Kasumi-1 (cell line): ENCODE results near the gene AUTS2.

Experiments used
- DNase-seq, 2 experiments: peaks; one replicate each; lab custom pipeline; 2025; lab: John Stamatoyannopoulos, UW

AUTS2 gene

GRCh38 chr7:70035519-70035918 is 437.2 kb downstream of the AUTS2 start:
- DNase-seq, result no peak

- DNase-seq, result no peak
These were observed 437.7 kb downstream of the AUTS2 start for GRCh38 chr7:70035955-70036354.

DNA sequence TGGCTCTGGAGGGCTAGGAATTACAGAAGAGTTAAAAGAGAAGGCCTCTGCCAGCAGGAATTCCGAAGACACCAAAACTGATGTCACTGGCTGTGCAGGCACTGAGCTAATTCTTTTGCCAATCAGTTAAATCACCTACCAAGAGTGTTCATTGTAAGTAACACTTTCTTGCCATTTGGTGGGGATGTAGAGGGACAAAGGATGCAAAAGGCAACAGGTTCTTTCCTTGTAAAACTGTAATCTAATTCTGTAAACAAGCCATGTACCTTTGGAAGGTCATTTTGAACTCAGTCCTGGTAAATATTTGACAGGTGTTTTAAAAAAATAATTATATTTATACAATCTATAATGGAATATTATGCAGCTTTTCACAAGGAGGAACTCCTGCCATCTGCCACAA is 438.4 kb downstream of the AUTS2 start:
- no peak for DNase-seq

GRCh38 chr7:70037171-70037933 is 439.1 kb downstream of the AUTS2 start:
- DNase-seq, result no peak

DNA sequence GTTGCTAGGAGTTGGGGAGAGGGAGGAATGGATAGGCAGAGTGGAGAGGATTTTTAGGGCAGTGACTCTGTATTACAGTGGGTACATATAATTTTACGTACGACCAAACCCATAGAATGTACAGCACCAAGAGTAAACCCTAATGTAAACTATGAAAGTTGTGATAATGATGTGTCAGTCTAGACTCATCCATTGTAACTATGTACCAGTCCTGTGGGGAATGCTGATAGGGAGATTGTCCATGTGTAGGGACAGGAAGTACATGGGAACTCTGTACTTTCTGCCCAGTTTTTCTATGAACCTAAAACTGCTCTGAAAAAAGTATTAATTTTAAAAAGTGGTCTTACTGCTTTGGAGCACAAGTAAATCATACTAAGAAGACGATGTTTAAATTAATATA is 441.8 kb downstream of the AUTS2 start:
- DNase-seq, result no peak

DNA sequence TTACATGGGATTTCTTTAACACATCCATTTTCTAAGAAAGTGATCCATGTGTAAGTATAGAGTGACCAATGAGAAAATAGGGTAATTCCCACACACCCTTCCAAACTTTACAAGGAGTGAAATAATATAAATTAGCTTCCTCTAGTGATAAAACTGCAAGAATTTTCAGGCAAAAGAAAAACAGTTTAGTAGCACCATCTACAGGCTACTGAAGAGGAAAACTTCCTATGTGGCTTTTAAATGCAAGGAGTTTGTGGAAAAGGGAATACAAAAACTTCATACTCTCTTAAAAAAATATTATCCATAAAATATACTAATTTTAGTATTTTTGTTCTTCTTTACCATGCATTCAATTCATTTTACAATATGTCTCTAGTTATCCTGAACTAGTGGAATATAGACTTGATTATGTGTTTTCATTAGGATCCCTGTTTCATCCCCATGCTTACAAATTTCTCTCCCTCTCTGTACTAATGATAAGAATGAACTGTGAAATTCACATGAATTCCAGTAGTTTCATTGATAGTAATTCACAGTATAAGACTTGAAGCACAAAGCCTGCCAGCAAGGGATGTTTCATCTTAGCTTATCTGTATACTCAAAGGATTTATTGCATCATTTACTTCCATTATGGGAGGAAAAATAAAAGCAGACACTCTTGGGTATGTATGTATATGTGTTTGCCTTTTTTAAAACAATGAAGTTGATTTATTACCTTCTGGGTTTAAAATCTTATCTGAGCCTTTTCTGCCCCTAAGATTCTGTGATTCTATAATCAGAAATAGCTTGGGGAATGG is 442.9 kb downstream of the AUTS2 start:
- DNase-seq, result peak in 1 of 2 experiments; percentile 6

DNA sequence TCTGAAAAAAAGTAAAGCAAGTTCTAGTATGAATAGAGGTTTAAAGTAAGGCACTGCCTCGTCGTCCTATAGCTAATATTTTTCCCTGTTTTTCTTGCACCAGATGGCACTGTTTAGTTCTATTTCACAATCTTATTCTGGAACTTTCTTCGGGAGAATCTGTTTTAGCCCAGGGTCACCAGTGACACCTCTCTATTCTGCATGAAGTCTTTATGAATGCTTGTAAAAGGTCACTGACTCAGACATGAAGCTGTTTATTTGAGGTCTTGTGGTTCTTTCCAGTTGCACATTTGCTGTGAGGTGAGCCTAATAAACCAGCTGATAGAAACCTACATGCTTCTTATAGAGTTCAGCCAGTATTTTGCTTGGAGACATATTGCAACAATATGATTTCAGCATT is 444.3 kb downstream of the AUTS2 start:
- no peak for DNase-seq

DNA sequence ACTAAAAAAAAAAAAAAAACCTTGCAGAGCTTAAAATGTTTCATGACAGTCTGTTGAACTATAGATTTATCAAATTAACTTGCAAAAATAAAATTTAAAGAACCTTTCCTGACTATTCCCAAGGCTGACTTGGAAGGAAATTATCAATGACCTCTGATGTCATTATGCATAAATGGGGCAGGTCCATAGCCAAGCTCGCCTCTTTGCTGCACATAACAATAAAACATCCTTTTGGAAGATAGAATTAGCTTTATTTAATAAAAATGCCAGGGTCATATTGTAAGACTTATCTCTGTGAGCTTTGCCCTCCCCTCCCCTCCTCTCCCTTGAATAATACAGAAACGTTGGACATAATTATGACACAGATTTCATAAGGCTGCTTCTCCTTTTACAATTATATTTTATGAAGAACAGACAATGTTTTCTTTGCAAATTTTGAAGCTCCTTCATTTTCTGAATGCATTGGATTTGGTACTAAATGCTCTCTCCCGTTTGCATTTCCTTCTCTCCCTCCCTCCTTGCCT is 444.8 kb downstream of the AUTS2 start:
- no peak for DNase-seq

DNA sequence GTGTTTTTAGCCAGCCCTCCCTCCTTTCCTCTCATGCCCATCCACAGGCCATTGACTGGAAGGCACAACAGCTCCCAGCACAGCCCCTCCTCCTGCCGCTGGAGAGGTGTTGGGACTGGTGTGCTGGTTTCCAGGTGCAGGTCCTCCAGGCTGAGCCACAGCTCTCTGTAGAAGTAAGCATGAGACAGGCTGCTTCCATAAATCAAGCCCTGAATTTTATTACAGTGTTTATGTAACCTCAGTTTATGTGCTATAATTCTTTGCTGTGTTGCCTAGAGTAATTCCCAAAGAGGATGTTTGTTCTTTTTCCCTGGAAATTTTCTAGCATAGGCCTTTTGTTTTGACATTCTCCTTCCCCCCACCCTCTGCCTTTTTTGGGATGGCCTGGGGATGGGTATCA is 445.8 kb downstream of the AUTS2 start:
- no peak for DNase-seq

DNA sequence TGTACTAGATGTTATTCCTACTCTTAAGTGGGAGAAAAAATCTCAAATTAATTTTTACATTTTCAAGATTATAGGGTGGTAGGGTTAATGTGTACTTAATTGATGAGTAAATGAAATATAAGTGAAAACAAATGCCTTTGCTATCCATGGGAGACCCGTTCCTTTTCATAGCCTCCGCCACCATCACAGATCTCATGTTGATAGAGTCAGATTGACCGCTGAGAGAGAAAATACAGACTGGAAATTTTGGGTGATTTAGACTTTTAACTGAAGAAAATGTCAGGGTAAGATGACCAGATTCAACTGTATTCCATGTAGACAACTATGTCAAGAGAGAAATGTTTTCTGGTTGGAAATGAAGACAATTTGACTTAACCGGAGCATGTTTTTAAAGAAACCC is 446.2 kb downstream of the AUTS2 start:
- DNase-seq, result no peak

- DNase-seq, result no peak
These were observed 446.7 kb downstream of the AUTS2 start for GRCh38 chr7:70044981-70045380.

DNA sequence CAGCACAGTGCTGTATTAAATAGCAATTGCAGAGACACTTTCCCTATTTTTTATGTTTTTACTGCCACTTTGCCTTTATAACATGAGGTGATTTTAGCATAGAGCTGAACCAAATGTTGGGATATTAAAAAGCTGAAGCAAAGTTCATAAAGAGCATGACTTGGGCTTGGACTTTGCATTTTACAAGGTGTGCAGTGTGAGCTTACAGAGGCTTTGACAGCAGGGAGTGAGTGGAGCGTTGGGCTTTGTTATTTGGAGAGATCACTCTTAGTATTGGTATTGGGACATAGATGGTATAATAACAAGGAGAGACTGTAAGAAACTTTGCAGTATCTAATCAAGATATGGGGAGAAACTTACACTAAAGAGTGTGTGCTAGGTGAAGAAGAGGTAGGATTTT is 449.1 kb downstream of the AUTS2 start:
- no peak for DNase-seq

- DNase-seq, result no peak
These were observed 449.7 kb downstream of the AUTS2 start for GRCh38 chr7:70047891-70048448.

DNA sequence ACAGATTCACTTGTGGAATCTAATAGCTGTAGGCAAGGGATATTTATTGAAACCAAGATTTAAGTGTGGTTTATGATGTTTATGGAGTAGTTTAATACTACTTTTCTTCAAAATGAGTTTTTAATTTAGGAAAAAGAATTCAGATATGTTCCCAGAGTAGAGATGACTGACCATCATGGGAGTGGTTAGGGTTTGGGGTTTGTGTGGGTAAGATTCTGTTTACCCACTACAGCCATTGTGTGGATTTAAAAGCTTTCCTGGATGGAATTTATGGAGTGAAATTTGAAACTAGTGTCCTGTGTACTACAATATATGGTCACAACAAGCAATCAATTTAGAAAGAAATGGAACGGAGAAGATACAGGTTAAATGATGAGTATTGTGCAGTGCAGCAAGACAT is 453.5 kb downstream of the AUTS2 start:
- no peak for DNase-seq

DNA sequence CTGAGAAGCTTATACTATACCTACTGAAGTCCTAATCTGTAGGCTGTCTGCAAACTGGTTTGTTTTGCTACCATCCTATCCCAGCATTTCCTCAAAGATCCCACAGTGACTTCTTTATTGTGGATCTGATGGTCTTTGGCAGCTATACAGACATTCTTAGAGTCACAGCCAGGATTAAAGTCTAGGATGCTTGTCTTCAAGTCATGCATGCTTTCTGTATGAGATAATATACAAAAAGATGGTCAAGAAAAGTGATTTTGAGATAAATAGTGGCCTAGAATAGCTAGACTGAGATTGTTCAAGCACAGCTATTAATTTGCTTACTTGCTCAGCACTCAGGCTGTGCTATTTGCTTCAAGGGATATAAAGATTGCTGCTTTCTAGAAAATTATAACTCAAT is 454.4 kb downstream of the AUTS2 start:
- no peak for DNase-seq

- no peak for DNase-seq
These were observed 455.1 kb downstream of the AUTS2 start for GRCh38 chr7:70053421-70053820.

GRCh38 chr7:70053989-70054388 is 455.7 kb downstream of the AUTS2 start:
- DNase-seq, result no peak

- no peak for DNase-seq
These were observed 458.1 kb downstream of the AUTS2 start for GRCh38 chr7:70056363-70056762.

DNA sequence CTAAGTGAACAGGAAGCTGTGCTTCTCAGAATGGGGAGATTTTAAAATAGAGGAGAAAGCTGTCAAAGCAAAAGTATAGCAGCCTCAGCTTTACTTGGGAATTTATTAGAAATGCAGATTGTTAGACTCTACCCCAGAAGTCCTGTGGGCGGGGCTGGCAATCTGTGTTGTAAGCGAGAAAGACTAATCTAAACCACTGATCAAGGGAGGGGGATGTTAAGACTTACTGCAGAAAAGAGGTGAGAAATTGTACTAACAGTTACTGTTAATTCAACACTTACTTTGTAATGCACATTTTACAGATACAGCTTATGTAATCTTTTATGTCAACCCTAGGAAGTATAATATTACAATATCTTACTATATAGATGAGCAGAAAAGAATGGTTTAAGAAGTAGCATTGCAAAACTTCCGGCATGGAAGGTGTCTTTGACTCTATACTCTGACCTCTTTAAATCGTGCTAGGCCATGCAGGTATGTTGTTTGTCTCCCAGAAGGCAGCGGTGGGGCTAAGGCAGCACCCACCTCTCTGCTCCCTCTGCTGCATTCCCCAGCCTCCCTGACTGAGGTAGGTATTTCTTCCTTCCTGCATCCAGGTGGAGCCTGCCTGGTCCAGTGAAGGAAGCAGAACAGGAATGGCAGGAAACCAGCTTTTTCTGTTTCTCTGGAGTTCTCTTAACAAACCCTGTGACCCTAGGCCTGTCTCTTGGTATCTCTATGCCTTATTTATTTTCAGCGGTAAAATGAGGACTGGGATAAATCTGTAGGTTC is 462.2 kb downstream of the AUTS2 start:
- DNase-seq, result no peak

DNA sequence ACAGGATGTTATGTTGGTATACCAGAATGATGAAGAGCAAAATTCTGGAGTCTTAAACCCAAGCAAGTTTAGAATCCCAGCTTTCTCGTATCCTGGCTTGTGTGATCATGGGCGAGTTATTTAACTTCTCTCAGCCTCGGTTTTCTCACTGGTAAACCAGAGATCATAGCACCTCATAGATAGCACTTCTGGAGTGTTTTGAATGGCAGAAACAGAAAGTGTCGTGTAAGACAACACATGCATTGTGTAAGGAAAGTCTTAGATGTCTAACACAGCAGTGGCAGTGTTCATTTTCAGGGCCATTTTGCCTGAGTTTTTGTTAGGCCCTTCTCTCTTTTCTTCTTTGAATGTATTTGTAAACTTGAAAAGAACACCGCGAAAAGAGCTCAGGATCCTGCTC is 465.1 kb downstream of the AUTS2 start:
- DNase-seq, result no peak

DNA sequence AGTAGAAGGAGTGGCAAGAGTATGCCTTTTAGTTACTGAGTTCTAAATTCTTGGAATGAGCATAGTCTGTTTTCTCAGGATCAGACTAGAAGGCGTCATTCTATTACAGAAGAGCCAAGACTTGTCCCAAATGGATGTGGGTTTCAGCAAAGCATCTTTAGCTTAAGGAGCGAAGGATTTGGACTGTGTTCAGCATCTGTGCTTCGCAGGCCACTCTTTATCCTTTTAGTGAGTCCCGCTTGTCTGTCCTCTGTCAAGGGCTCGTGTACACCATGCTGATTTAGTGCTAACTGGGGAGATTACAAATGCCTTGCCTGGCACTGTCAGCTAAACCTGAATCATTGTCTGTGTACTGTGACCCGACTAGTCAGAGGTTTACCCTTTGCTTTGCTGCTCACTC is 465.7 kb downstream of the AUTS2 start:
- DNase-seq, result no peak

DNA sequence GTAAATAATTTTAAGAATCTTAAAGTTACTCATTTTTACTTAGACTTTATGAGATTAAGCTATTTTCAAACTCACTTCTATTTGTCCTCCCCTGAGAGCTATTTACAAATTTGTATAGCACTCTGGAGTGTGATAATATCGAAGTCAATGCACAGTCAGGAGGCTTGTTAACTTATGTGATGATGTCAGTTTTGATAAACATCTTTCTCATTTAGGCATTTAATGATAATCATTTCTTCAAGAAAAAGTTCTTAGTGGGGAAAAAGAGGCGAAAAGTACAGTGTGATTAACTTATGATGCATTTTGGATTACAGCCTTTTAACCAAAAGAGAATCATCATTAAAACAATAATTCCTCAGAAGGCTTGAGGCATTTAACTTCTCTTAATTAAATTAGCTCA is 468.6 kb downstream of the AUTS2 start:
- DNase-seq, result no peak
